ENCODE data around the gene RREB1. TPM values are rescaled to one million over a fixed set of nuclear protein-coding genes. Genes with fewer than 3 reads are reported as not detected.

The RREB1 gene
- total RNA-seq, 6 donors from 2014 or later, result 44.2 to 112 (median 60.5) TPM

DNA sequence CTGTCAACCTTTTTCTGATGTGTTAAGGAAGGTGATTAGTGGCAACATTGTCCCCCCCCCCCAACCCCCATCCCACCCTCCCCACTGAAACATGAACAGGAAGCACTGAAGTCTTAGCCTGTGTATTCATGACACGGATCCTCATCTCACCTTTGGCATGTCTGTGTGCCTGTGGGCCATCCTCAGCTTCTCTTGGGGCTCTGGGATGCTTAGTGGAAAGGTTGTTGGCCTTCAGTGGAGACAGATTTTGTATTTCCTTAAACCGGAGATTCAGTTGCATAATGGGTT is 93.6 kb downstream of the RREB1 start:
- 41 to 50% methylated on average over 2 of the region's 2 CpGs for WGBS, 2 donors
- peaks cover 0 to 60% (median 9%) of the 10 kb centered on the region in 4 donors for H3K36me3 ChIP-seq
- H3K4me3 ChIP-seq, result no peak overlapping the region
- DNase-seq, result no peak
- peak overlapping the region; percentile 72 to 85 (median 77) for H3K27ac ChIP-seq
- no peaks in the 10 kb centered on the region for H3K9me3 ChIP-seq
- TF ChIP-seq CTCF (IDR thresholded peaks at IDR 0.05), result no peak
- TF ChIP-seq EP300 (IDR thresholded peaks at IDR 0.05), result no peak
- TF ChIP-seq POLR2AphosphoS5 (IDR thresholded peaks at IDR 0.05), result no peak
- no peak for TF ChIP-seq POLR2A (IDR thresholded peaks at IDR 0.05)
- peak in 1 of 2 donors; percentile 23 for ATAC-seq (ENCODE audit: low FRiP score in 2 of 2)
- no peaks in the 10 kb centered on the region for H3K27me3 ChIP-seq
- peaks cover 27 to 58% (median 40%) of the 10 kb centered on the region in 4 donors for H3K4me1 ChIP-seq

DNA sequence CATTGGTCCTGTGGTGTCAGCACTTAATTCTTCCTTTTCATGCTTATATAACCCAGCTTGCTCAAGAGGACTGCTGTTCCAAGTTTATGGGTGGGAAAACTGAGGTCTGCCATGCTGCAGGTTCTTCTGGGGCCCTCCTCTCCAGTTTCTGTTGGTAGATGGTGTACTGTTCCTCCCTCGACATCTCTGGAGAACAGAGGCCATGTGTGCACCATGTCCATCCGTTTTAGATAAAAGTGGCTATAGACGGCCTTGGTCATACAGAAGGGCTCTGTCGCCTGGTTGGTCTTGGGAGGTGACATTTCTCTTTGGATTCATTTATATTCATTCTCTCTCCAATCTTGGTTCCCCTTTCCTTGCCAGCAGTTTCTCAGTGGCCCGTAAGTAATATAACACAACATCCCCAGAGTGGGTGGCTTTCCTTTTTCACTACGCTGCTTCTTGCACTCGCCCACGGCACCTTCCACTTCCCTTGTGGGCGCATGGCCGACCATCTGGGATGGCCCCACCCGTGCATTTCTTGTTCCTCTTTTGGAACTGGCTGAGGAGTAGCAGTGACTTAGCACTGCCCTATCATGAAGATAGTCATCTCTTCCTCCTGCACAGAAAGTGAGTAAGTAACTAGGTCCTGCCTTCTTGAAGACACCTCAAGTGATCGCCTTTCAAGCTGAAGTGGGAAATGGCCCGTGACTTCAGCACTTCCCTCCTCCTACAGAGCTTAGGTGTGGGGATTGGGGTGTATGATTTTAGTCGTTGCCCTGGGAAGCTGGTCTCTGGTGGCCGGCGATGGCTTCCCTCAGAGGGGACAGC is 94.2 kb downstream of the RREB1 start:
- H3K27ac ChIP-seq, result peak overlapping the region; percentile 72 to 85 (median 77)
- H3K27me3 ChIP-seq, result no peaks in the 10 kb centered on the region
- no peak overlapping the region for H3K4me3 ChIP-seq
- H3K4me1 ChIP-seq, result peaks cover 27 to 58% (median 40%) of the 10 kb centered on the region in 4 donors
- H3K9me3 ChIP-seq, result no peaks in the 10 kb centered on the region
- ATAC-seq (ENCODE audit: low FRiP score in 2 of 2) (peak; percentile 77 to 91), DNase-seq (peak in 1 of 2 donors; percentile 85)
- 64 to 69% methylated on average over 12 to 16 of the region's 16 CpGs for WGBS, 2 donors
- TF ChIP-seq CTCF (IDR thresholded peaks at IDR 0.05) (no peak), POLR2AphosphoS5 (IDR thresholded peaks at IDR 0.05) (no peak), EP300 (IDR thresholded peaks at IDR 0.05) (no peak)
- H3K36me3 ChIP-seq, result peaks cover 0 to 59% (median 9%) of the 10 kb centered on the region in 4 donors

DNA sequence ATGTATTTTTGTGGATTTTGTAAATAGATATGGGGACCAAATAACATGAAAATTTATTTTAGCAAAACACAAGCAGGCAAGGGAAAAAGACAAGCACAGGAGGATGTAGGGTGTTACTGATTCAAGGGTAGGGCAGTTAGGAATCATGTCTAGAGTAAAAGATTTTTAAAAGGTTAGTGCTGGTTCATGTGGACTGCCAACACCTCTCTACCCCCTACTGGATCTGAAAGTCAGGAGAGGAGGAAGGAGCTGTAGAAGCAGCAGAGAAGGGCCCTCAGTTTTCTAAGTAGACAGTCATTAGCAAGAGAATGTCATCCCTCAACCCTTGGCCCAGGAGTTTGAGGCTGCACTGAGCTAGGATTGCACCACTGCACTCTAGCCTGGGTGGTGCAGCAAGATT is 95.2 kb downstream of the RREB1 start:
- H3K9me3 ChIP-seq, result no peaks in the 10 kb centered on the region
- no peak overlapping the region for H3K4me3 ChIP-seq
- H3K4me1 ChIP-seq, result peaks cover 27 to 62% (median 40%) of the 10 kb centered on the region in 4 donors
- H3K27ac ChIP-seq, result peak overlapping the region; percentile 72 to 85 (median 77)
- no peak for TF ChIP-seq POLR2AphosphoS5 (IDR thresholded peaks at IDR 0.05)
- TF ChIP-seq CTCF (IDR thresholded peaks at IDR 0.05), result no peak
- DNase-seq, result no peak
- H3K36me3 ChIP-seq, result peaks cover 0 to 49% (median 9%) of the 10 kb centered on the region in 4 donors
- H3K27me3 ChIP-seq, result no peaks in the 10 kb centered on the region
- no peak for ATAC-seq (ENCODE audit: low FRiP score in 2 of 2)

- ATAC-seq (ENCODE audit: low FRiP score in 2 of 2) (peak in 1 of 2 donors; percentile 5), DNase-seq (peak in 1 of 2 donors; percentile 70)
- Histone ChIP-seq H3K27ac (peak overlapping the region; percentile 32 to 81 (median 70)), H3K4me3 (no peak overlapping the region), H3K4me1 (peaks cover 27 to 63% (median 40%) of the 10 kb centered on the region in 4 donors), H3K9me3 (no peaks in the 10 kb centered on the region), H3K36me3 (peaks cover 0 to 47% (median 9%) of the 10 kb centered on the region in 4 donors), H3K27me3 (no peaks in the 10 kb centered on the region)
- 73 to 76% methylated on average over 4 to 8 of the region's 8 CpGs for WGBS, 2 donors
- peak in 1 of 2 donors; percentile 10 for TF ChIP-seq POLR2AphosphoS5 (IDR thresholded peaks at IDR 0.05)
- no peak for TF ChIP-seq EP300 (IDR thresholded peaks at IDR 0.05)
- TF ChIP-seq CTCF (IDR thresholded peaks at IDR 0.05), result no peak
Measured at GRCh38 chr6:7203939-7204338, 96.2 kb downstream of the RREB1 start.

DNA sequence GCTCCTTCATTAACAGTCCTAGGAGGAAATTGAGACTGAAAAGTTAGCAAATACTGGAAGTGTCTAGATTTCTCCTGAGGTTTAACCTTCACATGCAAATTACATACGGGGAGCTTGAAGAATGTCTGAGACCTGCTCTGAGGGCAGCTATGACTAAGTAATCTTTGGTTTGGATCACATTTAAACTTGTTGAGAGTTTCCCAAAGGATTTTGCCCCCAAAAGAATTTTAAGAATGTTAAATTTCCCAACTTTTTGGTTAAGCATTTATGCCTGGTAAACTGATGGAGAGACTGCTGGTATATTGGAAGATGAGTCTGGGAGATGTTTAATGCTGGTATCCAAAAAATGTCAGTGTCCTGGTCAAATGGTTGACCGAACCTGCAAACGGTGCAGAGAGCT is 97.0 kb downstream of the RREB1 start:
- 71 to 76% methylated on average over 3 of the region's 3 CpGs for WGBS, 2 donors
- DNase-seq (no peak), ATAC-seq (ENCODE audit: low FRiP score in 2 of 2) (no peak)
- Histone ChIP-seq H3K36me3 (peaks cover 0 to 47% (median 9%) of the 10 kb centered on the region in 4 donors), H3K4me1 (peaks cover 27 to 55% (median 40%) of the 10 kb centered on the region in 4 donors), H3K4me3 (no peak overlapping the region), H3K9me3 (no peaks in the 10 kb centered on the region), H3K27me3 (no peaks in the 10 kb centered on the region), H3K27ac (peak overlapping the region; percentile 31 to 81 (median 70))
- TF ChIP-seq POLR2A (IDR thresholded peaks at IDR 0.05) (no peak), POLR2AphosphoS5 (IDR thresholded peaks at IDR 0.05) (no peak), EP300 (IDR thresholded peaks at IDR 0.05) (no peak), CTCF (IDR thresholded peaks at IDR 0.05) (no peak)

Data from upper lobe of left lung (tissue), 6 donors.